Measurements from ENCODE around the gene CPNE2.

- TF ChIP-seq, protein P1, sequence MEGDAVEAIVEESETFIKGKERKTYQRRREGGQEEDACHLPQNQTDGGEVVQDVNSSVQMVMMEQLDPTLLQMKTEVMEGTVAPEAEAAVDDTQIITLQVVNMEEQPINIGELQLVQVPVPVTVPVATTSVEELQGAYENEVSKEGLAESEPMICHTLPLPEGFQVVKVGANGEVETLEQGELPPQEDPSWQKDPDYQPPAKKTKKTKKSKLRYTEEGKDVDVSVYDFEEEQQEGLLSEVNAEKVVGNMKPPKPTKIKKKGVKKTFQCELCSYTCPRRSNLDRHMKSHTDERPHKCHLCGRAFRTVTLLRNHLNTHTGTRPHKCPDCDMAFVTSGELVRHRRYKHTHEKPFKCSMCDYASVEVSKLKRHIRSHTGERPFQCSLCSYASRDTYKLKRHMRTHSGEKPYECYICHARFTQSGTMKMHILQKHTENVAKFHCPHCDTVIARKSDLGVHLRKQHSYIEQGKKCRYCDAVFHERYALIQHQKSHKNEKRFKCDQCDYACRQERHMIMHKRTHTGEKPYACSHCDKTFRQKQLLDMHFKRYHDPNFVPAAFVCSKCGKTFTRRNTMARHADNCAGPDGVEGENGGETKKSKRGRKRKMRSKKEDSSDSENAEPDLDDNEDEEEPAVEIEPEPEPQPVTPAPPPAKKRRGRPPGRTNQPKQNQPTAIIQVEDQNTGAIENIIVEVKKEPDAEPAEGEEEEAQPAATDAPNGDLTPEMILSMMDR (IDR thresholded peaks at IDR 0.05), result no peak
- no peak for TF ChIP-seq POLR2A (IDR thresholded peaks at IDR 0.05)
Measured at GRCh38 chr16:57072616-57073275, 19.6 kb upstream of the CPNE2 start.

Measured in testis (tissue), 2 donors.